OCI-LY1 (cell line): ENCODE measurements around the gene REPS2.

Experiments used
- H2AFZ ChIP-seq: fragments of 200-600 bp; sonication (generic), shearing (Covaris generic); 2 replicates; pipeline ENCODE4 v1.6.0; 2014; ENCODE audit warnings: antibody characterized with exemption, mild to moderate bottlenecking, low read length
- H3F3A ChIP-seq: fragments of 200-600 bp; sonication (generic), shearing (Covaris generic); 2 replicates; pipeline ENCODE4 v1.6.0; 2014; ENCODE audit warnings: mild to moderate bottlenecking, antibody characterized with exemption, low read length, moderate library complexity; ENCODE audit not compliant: insufficient read depth
- H3K27ac ChIP-seq: fragments of 200-600 bp; sonication (generic); 2 replicates; pipeline ENCODE4 v1.5.1; 2014; ENCODE audit warnings: low read length, mixed run types, mild to moderate bottlenecking, low read depth; ENCODE audit not compliant: poor library complexity, severe bottlenecking
- H3K27me3 ChIP-seq: fragments of 200-600 bp; sonication (generic); 2 replicates; pipeline ENCODE4 v1.6.0; 2014; ENCODE audit warnings: antibody characterized with exemption, mild to moderate bottlenecking, low read length, moderate library complexity; ENCODE audit not compliant: insufficient read depth
- H3K36me3 ChIP-seq: fragments of 200-600 bp; sonication (generic); 2 replicates; pipeline ENCODE4 v1.6.1; 2014; ENCODE audit warnings: mild to moderate bottlenecking, antibody characterized with exemption, low read length, moderate library complexity, mixed read lengths; ENCODE audit not compliant: insufficient read depth
- H3K4me1 ChIP-seq: fragments of 200-600 bp; sonication (generic); 2 replicates; pipeline ENCODE4 v1.5.1; 2014; ENCODE audit warnings: mild to moderate bottlenecking, low read length, moderate library complexity; ENCODE audit not compliant: insufficient read depth, severe bottlenecking
- H3K4me2 ChIP-seq: fragments of 200-600 bp; sonication (generic), shearing (Covaris generic); 2 replicates; pipeline ENCODE4 v1.6.1; 2014; ENCODE audit warnings: low read length
- H3K4me3 ChIP-seq: fragments of 200-600 bp; sonication (generic); 2 replicates; pipeline ENCODE4 v1.5.1; 2014; ENCODE audit warnings: low read length, low read depth, mild to moderate bottlenecking, mixed read lengths; ENCODE audit not compliant: poor library complexity, severe bottlenecking
- H3K79me2 ChIP-seq: fragments of 200-600 bp; shearing (Covaris generic); 2 replicates; pipeline ENCODE4 v1.6.1; 2016; ENCODE audit warnings: mixed run types, low read length, mixed read lengths; ENCODE audit not compliant: insufficient read depth
- H3K9ac ChIP-seq: fragments of 200-600 bp; sonication (generic), shearing (Covaris generic); 2 replicates; pipeline ENCODE4 v1.6.1; 2014; ENCODE audit warnings: mild to moderate bottlenecking, low read length, mixed read lengths
- H3K9me2 ChIP-seq: fragments of 200-600 bp; sonication (generic), shearing (Covaris generic); 2 replicates; pipeline ENCODE4 v1.6.1; 2014; ENCODE audit warnings: low read depth, mild to moderate bottlenecking, low read length, mixed read lengths
- H3K9me3 ChIP-seq: fragments of 200-600 bp; shearing (Covaris generic); 2 replicates; pipeline ENCODE4 v1.6.1; 2014; ENCODE audit warnings: low read length, mixed read lengths
- H4K20me1 ChIP-seq: fragments of 200-600 bp; sonication (generic), shearing (Covaris generic); 2 replicates; pipeline ENCODE4 v1.6.0; 2016; ENCODE audit warnings: mild to moderate bottlenecking, low read length; ENCODE audit not compliant: insufficient read depth
- EZH2 ChIP-seq: fragments of 200-600 bp; sonication (generic), shearing (Covaris generic); IDR thresholded peaks from 2 replicates; pipeline ENCODE4 v1.8.0; 2017; ENCODE audit warnings: borderline replicate concordance, mixed run types, mild to moderate bottlenecking, antibody characterized with exemption, low read length, moderate library complexity, mixed read lengths
- TF ChIP-seq, protein P1 (sequence below): fragments of 200-600 bp; sonication (generic), shearing (Covaris generic); IDR thresholded peaks from 2 replicates; pipeline ENCODE4 v1.5.1; 2017; ENCODE audit warnings: mild to moderate bottlenecking, antibody characterized with exemption, low read length, moderate library complexity, mixed read lengths

Gene REPS2

GRCh38 chrX:16989750-16990149, 43.3 kb downstream of the REPS2 start:
- H2AFZ ChIP-seq = no peak overlapping the region
- no peaks in the 10 kb centered on the region for H3K9me2 ChIP-seq
- no peak for TF ChIP-seq EZH2
- TF ChIP-seq, protein P1, sequence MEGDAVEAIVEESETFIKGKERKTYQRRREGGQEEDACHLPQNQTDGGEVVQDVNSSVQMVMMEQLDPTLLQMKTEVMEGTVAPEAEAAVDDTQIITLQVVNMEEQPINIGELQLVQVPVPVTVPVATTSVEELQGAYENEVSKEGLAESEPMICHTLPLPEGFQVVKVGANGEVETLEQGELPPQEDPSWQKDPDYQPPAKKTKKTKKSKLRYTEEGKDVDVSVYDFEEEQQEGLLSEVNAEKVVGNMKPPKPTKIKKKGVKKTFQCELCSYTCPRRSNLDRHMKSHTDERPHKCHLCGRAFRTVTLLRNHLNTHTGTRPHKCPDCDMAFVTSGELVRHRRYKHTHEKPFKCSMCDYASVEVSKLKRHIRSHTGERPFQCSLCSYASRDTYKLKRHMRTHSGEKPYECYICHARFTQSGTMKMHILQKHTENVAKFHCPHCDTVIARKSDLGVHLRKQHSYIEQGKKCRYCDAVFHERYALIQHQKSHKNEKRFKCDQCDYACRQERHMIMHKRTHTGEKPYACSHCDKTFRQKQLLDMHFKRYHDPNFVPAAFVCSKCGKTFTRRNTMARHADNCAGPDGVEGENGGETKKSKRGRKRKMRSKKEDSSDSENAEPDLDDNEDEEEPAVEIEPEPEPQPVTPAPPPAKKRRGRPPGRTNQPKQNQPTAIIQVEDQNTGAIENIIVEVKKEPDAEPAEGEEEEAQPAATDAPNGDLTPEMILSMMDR = no peak
- H4K20me1 ChIP-seq = no peaks in the 10 kb centered on the region
- no peaks in the 10 kb centered on the region for H3K27me3 ChIP-seq
- no peak overlapping the region for H3K27ac ChIP-seq
- no peaks in the 10 kb centered on the region for H3F3A ChIP-seq
- H3K36me3 ChIP-seq = no peaks in the 10 kb centered on the region
- H3K79me2 ChIP-seq = no peaks in the 10 kb centered on the region
- H3K4me3 ChIP-seq = no peak overlapping the region
- H3K9me3 ChIP-seq = no peaks in the 10 kb centered on the region
- H3K9ac ChIP-seq = no peak overlapping the region
- H3K4me2 ChIP-seq = no peak overlapping the region
- H3K4me1 ChIP-seq = no peaks in the 10 kb centered on the region

GRCh38 chrX:16990839-16991238, 44.4 kb downstream of the REPS2 start:
- Histone ChIP-seq H3K9me2 (no peaks in the 10 kb centered on the region), H3K4me3 (no peak overlapping the region), H3K27ac (no peak overlapping the region), H3K9ac (no peak overlapping the region), H3K4me2 (no peak overlapping the region), H3K27me3 (no peaks in the 10 kb centered on the region), H3F3A (no peaks in the 10 kb centered on the region), H3K4me1 (no peaks in the 10 kb centered on the region), H2AFZ (no peak overlapping the region), H3K36me3 (no peaks in the 10 kb centered on the region), H3K9me3 (no peaks in the 10 kb centered on the region), H3K79me2 (no peaks in the 10 kb centered on the region), H4K20me1 (no peaks in the 10 kb centered on the region)
- TF ChIP-seq, protein P1 = no peak
- no peak for TF ChIP-seq EZH2

DNA sequence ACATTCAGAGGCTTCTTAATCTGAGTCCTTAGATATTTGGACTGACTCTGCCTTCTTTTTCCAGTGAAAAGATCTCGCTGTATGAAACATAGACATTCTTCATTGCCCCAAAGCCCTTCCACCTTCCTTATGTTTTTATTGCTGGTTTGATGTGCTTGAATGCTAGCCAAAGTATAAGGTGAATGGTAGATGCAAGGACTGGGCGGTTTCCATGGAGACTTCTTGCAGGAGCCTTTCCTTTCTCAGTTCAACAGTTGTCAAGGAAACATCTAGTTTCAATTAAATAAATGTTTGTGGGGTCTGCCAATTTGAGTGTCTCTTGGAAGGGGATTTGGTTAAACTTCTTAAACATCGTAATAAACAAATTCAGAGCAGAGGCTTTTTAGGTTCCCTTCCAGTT, 46.0 kb downstream of the REPS2 start:
- Histone ChIP-seq H3K36me3 (no peaks in the 10 kb centered on the region), H3K27me3 (no peaks in the 10 kb centered on the region), H3K9me2 (no peaks in the 10 kb centered on the region), H3K9ac (no peak overlapping the region), H2AFZ (no peak overlapping the region), H4K20me1 (no peaks in the 10 kb centered on the region), H3K4me2 (no peak overlapping the region), H3K4me3 (no peak overlapping the region), H3F3A (no peaks in the 10 kb centered on the region), H3K9me3 (no peaks in the 10 kb centered on the region), H3K4me1 (no peaks in the 10 kb centered on the region), H3K79me2 (no peaks in the 10 kb centered on the region), H3K27ac (no peak overlapping the region)
- TF ChIP-seq, protein P1 = no peak
